WERI-Rb-1 (cell line): ENCODE results near the gene GADL1.
A peak's percentile ranks its signal among the peaks of the same experiment; 100 is the strongest.

Experiments used
- DNase-seq: peaks from one replicate; pipeline ENCODE4 v3.0.0-alpha.2; 2020
- H3K27ac ChIP-seq: fragments of 250-450 bp; sonication (Bioruptor Pico); 2 replicates; pipeline ENCODE4 v1.5.1; 2020; ENCODE audit warnings: mild to moderate bottlenecking, moderate library complexity
- H3K27me3 ChIP-seq: fragments of 250-450 bp; sonication (Bioruptor Pico); 2 replicates; pipeline ENCODE4 v1.5.1; 2021; ENCODE audit warnings: mild to moderate bottlenecking, low read depth, moderate library complexity; ENCODE audit not compliant: insufficient read depth, severe bottlenecking
- H3K36me3 ChIP-seq: fragments of 250-450 bp; sonication (Bioruptor Pico); 2 replicates; pipeline ENCODE4 v1.5.1; 2020; ENCODE audit warnings: mild to moderate bottlenecking, moderate library complexity
- H3K4me3 ChIP-seq: 2 replicates; pipeline ENCODE4 v1.5.1; 2011; ENCODE audit warnings: low read depth, mild to moderate bottlenecking, control low read depth, low read length
- H3K9me3 ChIP-seq: fragments of 250-450 bp; sonication (Bioruptor Pico); 2 replicates; pipeline ENCODE4 v1.5.1; 2021; ENCODE audit warnings: mild to moderate bottlenecking, moderate library complexity; ENCODE audit not compliant: severe bottlenecking
- CTCF ChIP-seq: IDR thresholded peaks from 2 replicates; pipeline ENCODE4 v1.5.1; 2011; ENCODE audit warnings: low read depth, mild to moderate bottlenecking, control low read depth, inconsistent platforms, low read length

The GADL1 gene

GRCh38 chr3:30694148-30694547, 200.3 kb downstream of the GADL1 start:
- Histone ChIP-seq H3K4me3 (no peak overlapping the region), H3K27ac (no peak overlapping the region), H3K36me3 (no peaks in the 10 kb centered on the region), H3K9me3 (no peaks in the 10 kb centered on the region), H3K27me3 (no peaks in the 10 kb centered on the region)
- DNase-seq = no peak
- no peak for TF ChIP-seq CTCF

DNA sequence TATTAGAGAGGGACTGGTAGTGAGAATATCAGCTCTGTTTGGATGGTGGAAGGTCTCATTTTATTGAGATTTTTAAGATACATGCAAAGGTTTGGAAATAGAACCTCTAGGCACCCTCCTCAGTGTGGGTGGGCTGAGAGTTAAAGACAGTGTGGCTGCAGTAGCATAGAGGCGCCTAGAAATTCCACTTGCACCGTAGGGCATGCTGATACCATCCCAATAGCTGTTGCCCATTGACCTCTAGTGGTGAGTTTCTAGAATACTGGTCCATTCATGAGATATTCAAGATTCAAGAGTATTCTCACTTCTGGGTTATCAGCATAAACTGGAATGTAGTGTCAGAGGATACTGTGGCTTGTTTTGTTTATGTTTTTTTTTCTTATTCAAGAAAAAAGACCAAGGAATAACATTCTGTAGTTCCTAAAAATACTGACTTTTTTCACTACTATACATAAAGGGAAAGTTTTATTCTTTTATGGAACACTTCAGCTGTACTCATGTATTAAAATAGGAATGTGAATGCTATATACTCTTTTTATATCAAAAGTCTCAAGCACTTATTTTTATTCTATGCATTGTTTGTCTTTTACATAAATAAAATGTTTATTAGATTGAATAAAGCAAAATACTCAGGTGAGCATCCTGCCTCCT, 200.9 kb downstream of the GADL1 start:
- Histone ChIP-seq H3K27ac (no peak overlapping the region), H3K4me3 (no peak overlapping the region), H3K9me3 (no peaks in the 10 kb centered on the region), H3K27me3 (no peaks in the 10 kb centered on the region), H3K36me3 (no peaks in the 10 kb centered on the region)
- TF ChIP-seq CTCF = peak; percentile 71
- DNase-seq = peak; percentile 44

- no peak for TF ChIP-seq CTCF
- no peak overlapping the region for H3K27ac ChIP-seq
- DNase-seq = no peak
- H3K4me3 ChIP-seq = no peak overlapping the region
- no peaks in the 10 kb centered on the region for H3K27me3 ChIP-seq
- no peaks in the 10 kb centered on the region for H3K36me3 ChIP-seq
- H3K9me3 ChIP-seq = no peaks in the 10 kb centered on the region
Measured at GRCh38 chr3:30692498-30693130, 201.8 kb downstream of the GADL1 start.

DNA sequence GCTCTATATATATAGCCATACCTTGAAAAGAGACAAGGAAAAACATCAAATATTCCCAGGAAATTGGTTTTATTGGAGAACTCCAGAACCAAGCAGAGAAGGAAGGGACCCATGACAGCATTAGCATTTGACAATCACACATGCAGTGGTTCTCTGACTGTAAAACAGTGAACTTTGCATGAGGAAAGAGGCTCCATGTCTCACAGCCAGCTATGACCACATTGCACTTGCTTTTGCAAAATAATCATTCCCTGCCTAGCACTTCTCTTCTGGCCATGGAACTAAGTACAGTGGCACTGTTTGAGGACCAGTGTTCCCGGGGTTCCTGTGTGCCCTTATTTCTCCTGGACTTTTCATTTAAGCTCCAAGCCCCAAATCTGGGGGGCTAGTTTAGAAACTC, 202.5 kb downstream of the GADL1 start:
- Histone ChIP-seq H3K27ac (no peak overlapping the region), H3K36me3 (no peaks in the 10 kb centered on the region), H3K27me3 (no peaks in the 10 kb centered on the region), H3K4me3 (no peak overlapping the region), H3K9me3 (no peaks in the 10 kb centered on the region)
- DNase-seq = no peak
- no peak for TF ChIP-seq CTCF

GRCh38 chr3:30691249-30691880, 203.1 kb downstream of the GADL1 start:
- H3K27ac ChIP-seq = no peak overlapping the region
- H3K27me3 ChIP-seq = no peaks in the 10 kb centered on the region
- no peak for DNase-seq
- H3K4me3 ChIP-seq = no peak overlapping the region
- no peaks in the 10 kb centered on the region for H3K9me3 ChIP-seq
- H3K36me3 ChIP-seq = no peaks in the 10 kb centered on the region
- TF ChIP-seq CTCF = no peak
